OCI-LY3 (cell line): ENCODE measurements around the gene SIAE.

Source experiments
- H2AFZ ChIP-seq: fragments of 200-600, 300-600 bp; shearing (Covaris generic); 2 replicates; pipeline ENCODE4 v1.6.0; 2014; ENCODE audit warnings: antibody characterized with exemption, low read depth, low read length
- H3K27ac ChIP-seq: fragments of 200-600, 300-600 bp; sonication (generic); 2 replicates; pipeline ENCODE4 v1.5.1; 2014; ENCODE audit warnings: mild to moderate bottlenecking, low read length, moderate library complexity, mixed read lengths
- H3K27me3 ChIP-seq: fragments of 200-600, 300-600 bp; sonication (generic); 2 replicates; pipeline ENCODE4 v1.6.1; 2014; ENCODE audit warnings: low read depth, low read length, mixed read lengths
- H3K36me3 ChIP-seq: fragments of 200-600, 300-600 bp; sonication (generic); replicated peaks from 2 replicates; pipeline ENCODE3; 2014; ENCODE audit warnings: low read depth, low read length, mixed read lengths
- H3K4me1 ChIP-seq: fragments of 300-600, 200-600 bp; sonication (generic); 2 replicates; pipeline ENCODE4 v1.6.1; 2014; ENCODE audit warnings: low read length, mixed read lengths
- H3K4me2 ChIP-seq: fragments of 200-600, 300-600 bp; sonication (generic); 2 replicates; pipeline ENCODE4 v1.6.1; 2014; ENCODE audit warnings: low read length, mixed read lengths
- H3K4me3 ChIP-seq: fragments of 300-600, 200-600 bp; sonication (generic); 2 replicates; pipeline ENCODE4 v1.5.1; 2014; ENCODE audit warnings: antibody characterized with exemption, mild to moderate bottlenecking, low read length, moderate library complexity
- H3K79me2 ChIP-seq: fragments of 300-600, 200-600 bp; shearing (Covaris generic); 2 replicates; pipeline ENCODE4 v1.6.1; 2014; ENCODE audit warnings: mild to moderate bottlenecking, low read length, mixed read lengths
- H3K9ac ChIP-seq: fragments of 300-600, 200-600 bp; shearing (Covaris generic); 2 replicates; pipeline ENCODE4 v1.6.0; 2014; ENCODE audit warnings: mild to moderate bottlenecking, low read length, moderate library complexity
- H3K9me3 ChIP-seq: fragments of 200-600, 300-600 bp; shearing (Covaris generic); 2 replicates; pipeline ENCODE4 v1.6.1; 2014; ENCODE audit warnings: low read length, mixed read lengths; ENCODE audit not compliant: insufficient read depth
- H4K20me1 ChIP-seq: fragments of 200-600, 300-600 bp; sonication (generic); 2 replicates; pipeline ENCODE4 v1.6.1; 2016; ENCODE audit warnings: low read length, mixed read lengths; ENCODE audit not compliant: insufficient read depth
- EZH2phosphoT487 ChIP-seq: fragments of 200-600 bp; shearing (Covaris generic); IDR thresholded peaks from 2 replicates; pipeline ENCODE4 v1.6.1; 2018; ENCODE audit warnings: antibody characterized with exemption, mixed run types, low read depth
- TF ChIP-seq, protein P1 (sequence below): fragments of 200-600, 300-600 bp; sonication (generic); IDR thresholded peaks from 2 replicates; pipeline ENCODE4 v1.5.1; 2014; ENCODE audit warnings: antibody characterized with exemption, low read length, low read depth

The SIAE gene

DNA sequence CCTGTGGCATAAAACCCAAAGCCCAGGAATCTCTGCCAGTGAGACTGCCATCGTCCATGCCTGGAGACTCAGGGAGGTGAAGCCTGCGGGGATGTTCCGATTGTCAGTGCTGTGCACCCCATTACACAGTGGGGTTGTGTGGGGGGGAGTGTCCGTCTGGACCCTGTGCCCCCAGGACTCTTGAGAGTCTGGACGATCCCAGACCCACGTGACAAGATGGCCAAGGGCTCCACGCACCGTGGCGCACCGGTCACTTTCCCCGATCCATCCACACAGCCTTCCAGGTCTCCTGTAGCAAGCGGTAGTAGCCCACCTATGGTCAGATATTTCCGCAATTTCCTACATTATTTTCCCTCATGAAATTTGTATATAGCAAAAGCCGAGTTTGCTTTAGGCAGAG, 45.3 kb upstream of the SIAE start:
- H3K4me2 ChIP-seq: no peak overlapping the region
- peaks cover 15% of the 10 kb centered on the region for H3K27me3 ChIP-seq

DNA sequence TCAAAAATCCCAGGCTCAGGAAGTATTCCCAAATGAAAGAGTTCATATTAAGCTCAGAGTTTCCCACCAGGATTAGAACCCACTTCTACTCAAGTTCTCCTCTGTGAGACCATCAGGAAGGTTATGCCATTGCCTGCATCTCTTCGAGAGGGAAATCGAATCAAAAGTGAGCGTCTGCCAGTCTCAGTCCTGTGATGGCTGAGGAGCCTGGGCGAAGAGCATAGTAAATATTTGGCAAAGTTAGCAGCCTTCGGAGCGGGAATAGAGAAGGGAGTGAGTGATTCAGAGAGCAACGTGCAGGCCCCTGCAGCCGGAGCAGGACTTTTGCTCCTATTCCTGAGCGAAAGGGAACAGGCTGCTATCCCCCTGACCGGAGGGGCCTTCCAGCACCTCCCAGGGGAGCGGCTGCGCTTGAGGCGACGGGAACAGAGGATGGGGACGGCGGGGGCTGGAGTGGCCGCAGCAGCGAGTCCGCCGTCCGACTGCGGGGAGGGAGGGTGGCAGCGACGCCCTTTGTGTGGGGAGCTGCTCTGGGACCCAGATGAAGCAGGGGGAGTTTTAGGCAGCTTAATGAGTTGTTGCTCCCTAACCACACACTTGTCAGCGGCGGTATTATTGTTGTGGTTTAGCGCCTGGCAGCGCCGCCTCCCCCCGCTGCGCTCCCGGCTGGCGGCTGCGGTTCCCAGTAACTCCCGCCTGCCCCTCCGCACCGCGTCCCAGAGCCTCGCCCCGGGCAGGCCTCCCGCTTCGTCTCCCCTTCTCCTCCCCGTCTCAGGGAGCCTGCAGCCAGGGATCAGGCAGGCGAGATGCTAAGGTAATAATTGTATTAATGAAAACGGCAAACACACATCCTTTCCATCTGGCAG, 44.5 kb upstream of the SIAE start:
- Histone ChIP-seq H3K4me2 (no peak overlapping the region), H2AFZ (no peak overlapping the region)

More for the DNA sequence above, 45.3 kb upstream of the SIAE start:
- no peak overlapping the region for H3K27ac ChIP-seq
- no peak overlapping the region for H2AFZ ChIP-seq
- H3K79me2 ChIP-seq: no peaks in the 10 kb centered on the region
- H3K4me1 ChIP-seq: no peaks in the 10 kb centered on the region
- H3K9ac ChIP-seq: no peak overlapping the region
- H4K20me1 ChIP-seq: no peaks in the 10 kb centered on the region
- H3K9me3 ChIP-seq: no peaks in the 10 kb centered on the region
- H3K36me3 ChIP-seq: no peaks in the 10 kb centered on the region
- H3K4me3 ChIP-seq: no peak overlapping the region
- TF ChIP-seq, protein P1, sequence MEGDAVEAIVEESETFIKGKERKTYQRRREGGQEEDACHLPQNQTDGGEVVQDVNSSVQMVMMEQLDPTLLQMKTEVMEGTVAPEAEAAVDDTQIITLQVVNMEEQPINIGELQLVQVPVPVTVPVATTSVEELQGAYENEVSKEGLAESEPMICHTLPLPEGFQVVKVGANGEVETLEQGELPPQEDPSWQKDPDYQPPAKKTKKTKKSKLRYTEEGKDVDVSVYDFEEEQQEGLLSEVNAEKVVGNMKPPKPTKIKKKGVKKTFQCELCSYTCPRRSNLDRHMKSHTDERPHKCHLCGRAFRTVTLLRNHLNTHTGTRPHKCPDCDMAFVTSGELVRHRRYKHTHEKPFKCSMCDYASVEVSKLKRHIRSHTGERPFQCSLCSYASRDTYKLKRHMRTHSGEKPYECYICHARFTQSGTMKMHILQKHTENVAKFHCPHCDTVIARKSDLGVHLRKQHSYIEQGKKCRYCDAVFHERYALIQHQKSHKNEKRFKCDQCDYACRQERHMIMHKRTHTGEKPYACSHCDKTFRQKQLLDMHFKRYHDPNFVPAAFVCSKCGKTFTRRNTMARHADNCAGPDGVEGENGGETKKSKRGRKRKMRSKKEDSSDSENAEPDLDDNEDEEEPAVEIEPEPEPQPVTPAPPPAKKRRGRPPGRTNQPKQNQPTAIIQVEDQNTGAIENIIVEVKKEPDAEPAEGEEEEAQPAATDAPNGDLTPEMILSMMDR: no peak
- no peak for TF ChIP-seq EZH2phosphoT487

DNA sequence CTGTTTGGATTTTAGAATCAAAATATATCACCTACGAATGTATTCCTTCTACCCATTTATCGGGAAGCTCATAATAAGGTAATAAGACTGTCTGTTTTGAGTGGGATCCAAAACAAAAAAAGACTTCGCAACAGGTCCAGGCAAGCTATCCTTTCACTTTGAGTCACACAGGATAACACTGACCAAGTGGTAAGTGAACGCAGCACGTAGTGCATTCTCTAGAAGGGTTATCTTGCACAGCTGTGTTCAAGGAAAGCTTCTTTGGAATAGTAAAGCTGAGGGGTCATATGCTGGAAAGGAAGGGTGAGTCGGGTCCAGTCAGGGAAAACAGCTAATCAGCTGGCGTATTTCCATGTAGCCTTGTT, 43.9 kb upstream of the SIAE start:
- no peak overlapping the region for H3K9ac ChIP-seq
- H3K27ac ChIP-seq: no peak overlapping the region
- TF ChIP-seq, protein P1: no peak
- no peak for TF ChIP-seq EZH2phosphoT487
- no peaks in the 10 kb centered on the region for H3K79me2 ChIP-seq
- peaks cover 10% of the 10 kb centered on the region for H3K27me3 ChIP-seq
- no peak overlapping the region for H3K4me3 ChIP-seq
- H2AFZ ChIP-seq: no peak overlapping the region
- H3K36me3 ChIP-seq: no peaks in the 10 kb centered on the region
- no peak overlapping the region for H3K4me2 ChIP-seq
- H3K9me3 ChIP-seq: no peaks in the 10 kb centered on the region
- H3K4me1 ChIP-seq: no peaks in the 10 kb centered on the region
- no peaks in the 10 kb centered on the region for H4K20me1 ChIP-seq

More for the DNA sequence above, 44.5 kb upstream of the SIAE start:
- H3K27ac ChIP-seq: no peak overlapping the region
- H3K9me3 ChIP-seq: no peaks in the 10 kb centered on the region
- H3K27me3 ChIP-seq: peaks cover 10% of the 10 kb centered on the region
- no peak overlapping the region for H3K4me3 ChIP-seq
- TF ChIP-seq, protein P1: no peak
- TF ChIP-seq EZH2phosphoT487: no peak
- H3K9ac ChIP-seq: no peak overlapping the region
- no peaks in the 10 kb centered on the region for H3K36me3 ChIP-seq
- no peaks in the 10 kb centered on the region for H4K20me1 ChIP-seq
- no peaks in the 10 kb centered on the region for H3K79me2 ChIP-seq
- H3K4me1 ChIP-seq: no peaks in the 10 kb centered on the region

DNA sequence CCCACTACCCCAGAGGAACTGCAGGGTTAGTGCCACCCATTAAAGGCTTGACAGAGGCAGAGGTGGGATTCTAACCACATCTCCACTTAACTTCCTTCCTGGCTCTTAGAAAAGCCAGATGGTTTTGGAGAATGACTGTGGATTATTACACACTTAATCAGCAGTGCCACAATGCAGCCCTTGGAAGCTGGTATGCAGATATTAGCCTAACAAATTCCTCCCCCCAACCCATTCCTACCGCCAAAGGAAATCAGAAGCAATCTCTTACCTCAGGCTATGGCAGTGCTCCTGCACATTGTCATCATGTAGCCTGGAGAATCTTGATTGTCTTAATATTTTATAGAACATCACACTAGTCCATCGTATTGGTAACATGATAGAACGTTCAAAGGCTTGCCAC, 43.1 kb upstream of the SIAE start:
- no peak overlapping the region for H2AFZ ChIP-seq
- no peak for TF ChIP-seq EZH2phosphoT487
- TF ChIP-seq, protein P1: no peak
- H3K4me1 ChIP-seq: no peaks in the 10 kb centered on the region
- H4K20me1 ChIP-seq: no peaks in the 10 kb centered on the region
- no peak overlapping the region for H3K27ac ChIP-seq
- H3K9ac ChIP-seq: no peak overlapping the region
- H3K4me3 ChIP-seq: no peak overlapping the region
- no peaks in the 10 kb centered on the region for H3K36me3 ChIP-seq
- H3K27me3 ChIP-seq: peaks cover 10% of the 10 kb centered on the region
- H3K79me2 ChIP-seq: no peaks in the 10 kb centered on the region
- no peak overlapping the region for H3K4me2 ChIP-seq
- no peaks in the 10 kb centered on the region for H3K9me3 ChIP-seq
